Activated CD8-positive, alpha-beta memory T cell treated with anti-CD3 and anti-CD28 coated beads, Interleukin-2, amount 50 U/mL, for 1 hour (primary cell): Measurements from ENCODE around the gene GORASP1.

Source experiments
- DNase-seq: peaks from one replicate; pipeline ENCODE4 v3.0.0-alpha.2; 2020; ENCODE audit errors: extremely low read depth

GORASP1 gene

DNA sequence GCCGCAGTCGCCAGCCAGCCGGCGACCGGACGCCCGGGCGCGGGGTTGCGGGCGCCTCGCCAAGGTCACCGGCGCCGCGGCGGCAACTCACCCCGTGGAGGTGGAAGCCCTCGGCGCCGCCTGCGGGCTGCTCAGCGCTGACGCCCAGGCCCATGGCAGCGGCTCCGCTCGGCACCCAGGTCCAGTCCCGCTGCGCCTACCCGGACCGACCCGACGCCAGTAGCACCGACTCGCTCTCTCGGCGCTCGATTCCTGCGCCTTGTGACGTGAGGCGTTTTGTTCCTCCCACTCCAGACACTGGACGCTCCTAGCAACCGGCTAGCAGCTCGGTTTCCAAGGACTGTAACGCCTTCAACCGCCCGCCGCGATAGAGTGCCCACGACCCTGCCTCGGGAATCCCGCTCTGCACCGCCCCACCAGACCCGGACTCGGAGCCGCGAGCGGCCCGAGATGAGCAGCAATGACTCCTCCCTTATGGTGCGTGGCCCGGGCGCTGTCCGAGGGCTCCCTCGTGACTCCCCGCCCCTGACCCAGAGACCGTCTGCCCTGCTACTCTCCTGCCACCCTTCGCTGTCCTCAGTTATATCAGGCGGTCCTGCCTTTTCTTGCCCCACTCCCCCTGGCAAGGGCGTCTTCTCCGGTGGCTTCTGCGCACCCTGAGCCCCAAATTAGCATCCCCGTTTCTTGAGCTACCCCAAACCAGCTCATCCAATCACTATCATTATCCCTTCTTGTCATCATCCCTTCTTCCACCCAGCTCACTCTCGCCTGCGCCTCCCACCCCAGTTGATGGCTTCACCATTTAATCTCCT, at the start of gene GORASP1, which contains the start of gene TTC21A:
Gene GORASP1 (minus strand): TSS at position 240 of the 812 bp plus-strand sequence. CDS start 86 bp downstream, at position 154.
Gene TTC21A (plus strand): TSS at position 293 of the 812 bp plus-strand sequence. CDS start 158 bp downstream, at position 451.
- peak; percentile 29 for DNase-seq

DNA sequence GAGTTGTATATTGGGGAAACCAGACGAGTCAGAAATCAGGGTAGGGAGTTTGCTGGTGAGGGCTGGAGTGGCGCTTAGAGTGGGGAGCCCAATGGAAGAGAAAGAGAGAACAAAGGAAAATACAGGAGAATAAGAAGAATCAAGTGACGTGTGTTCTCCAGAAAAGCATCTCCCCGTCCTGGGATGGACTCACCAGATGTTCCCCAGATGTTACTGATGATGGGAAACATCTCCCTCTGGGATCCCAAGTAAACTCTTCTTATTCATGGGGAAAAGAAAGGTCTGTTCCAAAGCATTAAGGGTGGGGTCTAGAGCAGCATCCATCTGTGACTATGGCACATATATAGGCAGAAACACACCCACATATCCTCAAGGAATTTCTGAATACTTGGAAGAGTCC, 49.0 kb upstream of the GORASP1 start:
- DNase-seq, result no peak

GRCh38 chr3:39154280-39155021, 47.0 kb upstream of the GORASP1 start:
- DNase-seq, result no peak

DNA sequence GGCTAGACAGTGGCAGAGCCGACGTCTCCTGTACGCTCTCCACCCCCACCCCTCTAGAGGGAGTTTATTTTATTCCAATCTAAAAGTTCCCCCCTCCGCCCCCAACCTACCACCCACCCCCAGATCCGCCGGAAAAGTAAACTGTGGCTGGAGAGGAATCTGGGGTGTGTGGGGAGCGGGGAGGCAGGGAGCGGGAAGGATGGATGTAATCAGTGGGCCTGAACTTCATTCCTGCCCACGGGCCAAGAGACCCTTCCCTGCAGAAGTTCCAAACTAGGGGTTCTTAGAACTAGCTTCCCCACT, 46.5 kb upstream of the GORASP1 start:
- DNase-seq, result no peak

GRCh38 chr3:39150803-39151631, 43.6 kb upstream of the GORASP1 start:
- no peak for DNase-seq

DNA sequence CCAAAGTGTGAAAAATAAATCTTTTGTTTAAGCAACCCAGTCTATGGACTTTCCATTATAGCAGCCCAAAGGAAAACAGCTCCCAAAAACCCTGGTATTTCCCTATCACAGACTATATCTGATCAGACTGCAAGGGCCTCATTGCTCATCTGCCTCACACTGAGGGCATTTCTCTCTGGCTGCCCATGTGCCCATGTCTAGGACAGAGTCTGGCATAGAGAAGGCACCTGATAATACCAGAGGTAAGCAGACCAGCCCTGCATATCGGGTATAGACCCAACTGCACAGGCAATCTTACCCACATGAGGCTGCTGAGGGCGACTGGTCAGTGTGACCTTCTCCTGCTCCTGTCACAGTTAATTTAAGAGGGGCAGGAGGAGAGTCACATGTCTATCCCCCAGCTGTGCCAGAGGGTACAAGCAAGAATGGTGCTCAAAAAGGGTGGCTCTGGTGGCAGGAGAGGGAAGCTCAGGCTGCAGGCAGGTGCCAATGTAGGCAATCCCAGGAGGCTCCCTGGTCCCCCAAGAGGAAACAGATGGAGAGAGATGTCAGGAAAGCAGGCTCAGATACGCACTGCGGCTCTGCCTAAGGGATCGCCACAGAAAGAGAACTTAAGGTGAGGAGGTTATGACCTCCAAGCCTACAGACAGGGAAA, 42.8 kb upstream of the GORASP1 start:
- DNase-seq, result no peak

DNA sequence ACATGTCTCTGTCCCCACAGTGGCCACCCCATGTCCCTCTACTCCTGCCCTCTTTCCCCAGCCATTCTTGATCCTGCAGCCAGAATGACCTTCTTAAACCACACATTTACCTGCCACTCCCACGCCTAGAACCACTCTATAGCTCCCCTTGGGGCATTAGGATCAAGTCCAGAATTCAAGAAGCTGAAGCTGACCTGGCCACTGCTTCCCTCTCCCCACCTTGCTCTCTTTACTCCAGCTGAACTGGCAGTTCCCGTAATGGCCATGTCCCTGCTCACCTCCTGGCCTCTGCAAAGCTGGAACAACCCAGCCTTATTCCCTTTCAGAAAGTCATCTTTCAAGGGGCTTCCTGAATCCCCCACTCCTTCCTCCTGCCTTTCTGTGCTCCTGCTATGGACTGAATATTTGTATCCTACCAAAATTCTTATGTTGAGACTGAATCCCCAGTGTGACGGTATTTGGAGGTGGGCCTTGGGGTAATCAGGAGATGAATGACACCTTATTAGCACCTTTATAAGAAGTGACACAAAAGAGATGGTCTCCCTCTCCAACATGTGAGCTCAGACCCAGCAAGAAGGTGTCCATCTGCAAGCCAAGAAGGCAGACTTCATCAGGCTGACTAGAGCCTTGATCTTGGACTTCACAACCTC, 42.2 kb upstream of the GORASP1 start:
- DNase-seq, result no peak

DNA sequence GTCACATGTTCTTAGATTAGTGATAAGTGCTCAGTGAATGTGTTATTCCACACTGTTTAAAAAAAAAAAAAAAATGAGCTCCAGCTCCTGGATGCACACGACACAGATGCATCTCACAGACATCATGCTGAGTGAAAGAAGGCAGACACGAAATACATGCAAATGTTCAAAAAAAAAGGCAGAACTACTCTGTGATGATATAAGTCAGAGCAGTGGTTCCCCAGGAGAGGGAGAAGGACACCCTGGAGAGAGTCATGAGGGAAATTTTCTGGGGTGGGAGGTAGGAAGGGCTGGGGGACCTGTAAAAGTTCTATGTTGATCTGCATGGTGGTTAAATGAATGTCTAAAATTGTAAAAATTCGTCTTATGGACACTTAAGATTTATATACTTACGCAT, 41.6 kb upstream of the GORASP1 start:
- no peak for DNase-seq

GRCh38 chr3:39148435-39149058, 41.1 kb upstream of the GORASP1 start:
- no peak for DNase-seq

- no peak for DNase-seq
These were observed 40.4 kb upstream of the GORASP1 start for GRCh38 chr3:39147711-39148434.

GRCh38 chr3:39146611-39147591, 39.5 kb upstream of the GORASP1 start:
- DNase-seq, result peak; percentile 63

DNA sequence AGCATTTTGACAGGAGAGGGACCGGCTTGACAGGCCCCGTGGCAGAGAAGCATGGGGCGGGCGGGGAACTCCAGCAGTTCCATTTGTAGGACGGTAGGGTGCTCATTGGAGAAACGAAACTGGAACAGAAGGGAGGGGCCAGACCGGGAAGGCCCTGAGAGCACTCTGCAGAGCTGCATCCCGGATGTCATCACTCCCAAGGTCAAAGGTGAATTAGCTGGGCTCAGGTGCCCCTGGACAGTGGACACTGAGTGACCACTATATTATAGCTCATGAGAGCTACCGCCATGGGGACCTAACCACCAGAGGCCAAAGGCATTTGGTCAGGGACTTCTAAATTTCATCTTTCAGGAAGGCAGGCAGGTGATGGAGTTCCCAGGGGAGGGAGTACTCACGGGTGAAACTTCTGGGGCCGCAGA, 38.7 kb upstream of the GORASP1 start:
- DNase-seq, result no peak

- no peak for DNase-seq
These were observed 37.4 kb upstream of the GORASP1 start for GRCh38 chr3:39144748-39145380.

DNA sequence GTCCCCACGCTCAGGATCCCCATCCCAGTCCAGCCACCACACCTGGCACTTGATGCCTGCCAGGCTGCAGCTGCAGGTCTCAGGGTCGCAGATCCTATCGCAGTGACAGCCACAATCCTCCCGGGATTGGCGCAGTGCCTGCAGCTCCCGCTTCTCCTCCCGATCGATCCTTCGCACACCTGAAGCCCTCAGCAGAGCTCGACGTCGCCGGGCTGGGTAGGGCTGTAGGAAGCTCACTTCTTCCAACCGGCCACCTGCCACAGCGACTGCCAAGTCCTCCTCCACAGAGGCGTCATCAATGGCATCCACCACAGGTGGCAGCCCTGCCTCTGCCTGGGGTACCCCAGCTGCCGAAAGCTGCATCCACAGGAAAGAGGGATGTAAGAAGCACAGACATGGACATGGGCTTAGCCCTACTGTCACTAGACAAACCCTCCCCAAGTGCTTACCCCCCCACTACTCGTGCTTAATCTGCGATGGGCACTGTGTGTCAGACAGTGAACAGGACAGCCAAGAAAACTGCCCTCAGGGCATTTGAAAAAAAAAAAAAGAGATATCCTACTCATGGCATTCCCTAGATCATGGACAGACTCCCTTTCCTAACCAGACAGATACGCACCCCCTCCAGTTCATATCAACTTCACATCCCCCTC, 36.8 kb upstream of the GORASP1 start:
- no peak for DNase-seq

GRCh38 chr3:39143051-39143885, 35.8 kb upstream of the GORASP1 start:
- DNase-seq, result no peak

DNA sequence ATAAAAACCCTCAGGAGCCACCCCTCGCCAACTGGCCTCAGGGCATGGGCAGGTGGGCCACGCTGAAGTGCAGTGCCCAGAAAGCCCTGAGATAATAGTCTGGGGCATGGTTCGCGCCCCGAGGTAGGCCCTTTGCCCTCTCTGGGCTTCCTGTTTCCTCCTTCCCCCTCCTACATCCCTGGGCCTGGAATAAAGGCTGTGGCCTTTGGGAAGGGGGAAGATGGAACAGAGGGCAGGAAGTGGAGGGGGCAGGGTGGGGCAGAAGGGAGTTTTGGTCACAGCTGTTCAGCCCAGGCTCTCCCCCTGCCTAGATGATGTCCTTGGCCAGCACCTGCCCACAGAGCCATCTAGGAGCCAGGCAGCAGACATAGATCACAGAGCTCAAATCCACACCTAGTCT, 34.6 kb upstream of the GORASP1 start:
- no peak for DNase-seq
